ENCODE data around the gene CCP110. TPM values are rescaled to one million over a fixed set of nuclear protein-coding genes. Genes with fewer than 3 reads are reported as not detected.

The CCP110 gene
- total RNA-seq, 1 donor from 2014 or later: 14.7 TPM

GRCh38 chr16:19517424-19518089 is 6.2 kb upstream of the CCP110 start:
- Histone ChIP-seq H3K79me2 (ENCODE audit: insufficient read depth, low read length) (peaks cover 6% of the 10 kb centered on the region), H3K9ac (ENCODE audit: low read length) (no peak overlapping the region), H3K4me3 (ENCODE audit: insufficient read depth, low read depth, low read length) (no peak overlapping the region), H3K4me2 (ENCODE audit: low read length) (no peak overlapping the region), H4K20me1 (ENCODE audit: insufficient read depth, low read length) (peaks cover 37% of the 10 kb centered on the region), H3K27ac (ENCODE audit: low read depth, low read length) (no peak overlapping the region), H3K27me3 (ENCODE audit: insufficient read depth, low read length) (no peaks in the 10 kb centered on the region), H2AFZ (ENCODE audit: low read depth, low read length) (no peak overlapping the region), H3K4me1 (ENCODE audit: insufficient read depth, low read length) (peaks cover 6% of the 10 kb centered on the region), H3K9me3 (ENCODE audit: insufficient read depth, low read depth, low read length) (no peaks in the 10 kb centered on the region), H3K36me3 (ENCODE audit: insufficient read depth, low read length) (peaks cover 4% of the 10 kb centered on the region)
- TF ChIP-seq CTCF (IDR thresholded peaks at IDR 0.05; ENCODE audit: insufficient read depth, low read depth, low read length) (no peak), EZH2 (IDR thresholded peaks at IDR 0.05; ENCODE audit: insufficient read depth, low read length) (no peak)
- Mint-ChIP-seq H3K36me3 (ENCODE audit: low read depth, unreplicated experiment) (peaks cover 11% of the 10 kb centered on the region), H3K9me3 (ENCODE audit: unreplicated experiment) (no peaks in the 10 kb centered on the region), H3K27me3 (ENCODE audit: low read depth, unreplicated experiment) (no peaks in the 10 kb centered on the region), H3K4me3 (ENCODE audit: unreplicated experiment) (no peak overlapping the region), H3K27ac (ENCODE audit: unreplicated experiment) (no peak overlapping the region), H3K4me1 (ENCODE audit: low read depth, unreplicated experiment) (peaks cover 23% of the 10 kb centered on the region)
- FAIRE-seq (no peak), DNase-seq (ENCODE audit: low read depth) (peak; percentile 37)

- Histone ChIP-seq H2AFZ (ENCODE audit: low read depth, low read length) (no peak overlapping the region), H3K4me2 (ENCODE audit: low read length) (no peak overlapping the region), H3K9me3 (ENCODE audit: insufficient read depth, low read depth, low read length) (no peaks in the 10 kb centered on the region), H3K79me2 (ENCODE audit: insufficient read depth, low read length) (peaks cover 6% of the 10 kb centered on the region), H3K27me3 (ENCODE audit: insufficient read depth, low read length) (no peaks in the 10 kb centered on the region), H3K27ac (ENCODE audit: low read depth, low read length) (no peak overlapping the region), H3K4me1 (ENCODE audit: insufficient read depth, low read length) (peaks cover 6% of the 10 kb centered on the region), H4K20me1 (ENCODE audit: insufficient read depth, low read length) (peaks cover 37% of the 10 kb centered on the region), H3K9ac (ENCODE audit: low read length) (no peak overlapping the region), H3K36me3 (ENCODE audit: insufficient read depth, low read length) (peaks cover 4% of the 10 kb centered on the region), H3K4me3 (ENCODE audit: insufficient read depth, low read depth, low read length) (no peak overlapping the region)
- TF ChIP-seq CTCF (IDR thresholded peaks at IDR 0.05; ENCODE audit: insufficient read depth, low read depth, low read length): no peak
- TF ChIP-seq EZH2 (IDR thresholded peaks at IDR 0.05; ENCODE audit: insufficient read depth, low read length): no peak
- FAIRE-seq (no peak), DNase-seq (ENCODE audit: low read depth) (no peak)
- Mint-ChIP-seq H3K9me3 (ENCODE audit: unreplicated experiment) (no peaks in the 10 kb centered on the region), H3K4me3 (ENCODE audit: unreplicated experiment) (no peak overlapping the region), H3K36me3 (ENCODE audit: low read depth, unreplicated experiment) (peaks cover 4% of the 10 kb centered on the region), H3K4me1 (ENCODE audit: low read depth, unreplicated experiment) (peaks cover 23% of the 10 kb centered on the region), H3K27me3 (ENCODE audit: low read depth, unreplicated experiment) (no peaks in the 10 kb centered on the region), H3K27ac (ENCODE audit: unreplicated experiment) (no peak overlapping the region)
Measured at GRCh38 chr16:19518388-19518787, 5.4 kb upstream of the CCP110 start.

GRCh38 chr16:19520861-19521331 is 2.8 kb upstream of the CCP110 start:
- FAIRE-seq (no peak), DNase-seq (ENCODE audit: low read depth) (peak; percentile 60)
- Histone ChIP-seq H3K9ac (ENCODE audit: low read length) (peak overlapping the region; percentile 85), H3K27ac (ENCODE audit: low read depth, low read length) (peak overlapping the region; percentile 59), H3K4me2 (ENCODE audit: low read length) (peak overlapping the region; percentile 91), H3K4me1 (ENCODE audit: insufficient read depth, low read length) (peaks cover 6% of the 10 kb centered on the region), H3K79me2 (ENCODE audit: insufficient read depth, low read length) (peaks cover 24% of the 10 kb centered on the region), H3K36me3 (ENCODE audit: insufficient read depth, low read length) (peaks cover 4% of the 10 kb centered on the region), H2AFZ (ENCODE audit: low read depth, low read length) (peak overlapping the region; percentile 85), H3K27me3 (ENCODE audit: insufficient read depth, low read length) (no peaks in the 10 kb centered on the region), H3K9me3 (ENCODE audit: insufficient read depth, low read depth, low read length) (no peaks in the 10 kb centered on the region), H3K4me3 (ENCODE audit: insufficient read depth, low read depth, low read length) (peak overlapping the region; percentile 81), H4K20me1 (ENCODE audit: insufficient read depth, low read length) (peaks cover 37% of the 10 kb centered on the region)
- Mint-ChIP-seq H3K9me3 (ENCODE audit: unreplicated experiment) (no peaks in the 10 kb centered on the region), H3K27ac (ENCODE audit: unreplicated experiment) (peak overlapping the region; percentile 50), H3K4me1 (ENCODE audit: low read depth, unreplicated experiment) (peaks cover 23% of the 10 kb centered on the region), H3K36me3 (ENCODE audit: low read depth, unreplicated experiment) (no peaks in the 10 kb centered on the region), H3K4me3 (ENCODE audit: unreplicated experiment) (peak overlapping the region; percentile 97), H3K27me3 (ENCODE audit: low read depth, unreplicated experiment) (no peaks in the 10 kb centered on the region)
- TF ChIP-seq EZH2 (IDR thresholded peaks at IDR 0.05; ENCODE audit: insufficient read depth, low read length) (no peak), CTCF (IDR thresholded peaks at IDR 0.05; ENCODE audit: insufficient read depth, low read depth, low read length) (no peak)
